HG02678 (cell line): ENCODE measurements around the gene HIGD1A.

Source experiments
- ATAC-seq: cut with Tn5 transposase; IDR thresholded peaks from one replicate; pipeline ENCODE4 v1.9.1; 2021; ENCODE audit warnings: mild to moderate bottlenecking, moderate library complexity; ENCODE audit not compliant: unreplicated experiment

Gene HIGD1A

GRCh38 chr3:42739401-42740158, 64.7 kb downstream of the HIGD1A start:
- ATAC-seq, result no peak

- ATAC-seq, result no peak
These were observed 67.8 kb downstream of the HIGD1A start for GRCh38 chr3:42736531-42736930.

DNA sequence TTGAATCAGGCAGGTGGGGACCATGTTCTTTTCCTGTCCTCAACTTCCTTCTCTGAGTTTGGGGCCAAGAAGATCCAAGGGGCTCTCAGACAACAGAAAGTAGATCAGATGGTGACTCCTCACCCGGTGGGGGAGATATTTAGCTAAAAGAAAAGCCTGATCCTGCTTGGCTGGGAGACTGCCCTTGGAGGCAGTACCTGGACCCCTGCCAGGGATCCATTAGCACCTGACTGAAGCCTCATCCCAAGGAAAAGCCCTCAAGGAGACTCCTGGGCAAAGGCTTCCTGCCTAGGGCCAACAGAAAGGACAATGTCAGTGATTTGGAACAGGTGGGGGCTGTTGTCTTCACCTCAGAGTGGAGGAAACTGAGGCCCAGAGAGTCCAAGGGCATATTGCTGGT, 68.2 kb downstream of the HIGD1A start:
- ATAC-seq, result no peak

GRCh38 chr3:42735615-42736014, 68.7 kb downstream of the HIGD1A start:
- no peak for ATAC-seq

GRCh38 chr3:42735019-42735418, 69.3 kb downstream of the HIGD1A start:
- ATAC-seq, result no peak

- ATAC-seq, result no peak
These were observed 69.9 kb downstream of the HIGD1A start for GRCh38 chr3:42734263-42734860.

DNA sequence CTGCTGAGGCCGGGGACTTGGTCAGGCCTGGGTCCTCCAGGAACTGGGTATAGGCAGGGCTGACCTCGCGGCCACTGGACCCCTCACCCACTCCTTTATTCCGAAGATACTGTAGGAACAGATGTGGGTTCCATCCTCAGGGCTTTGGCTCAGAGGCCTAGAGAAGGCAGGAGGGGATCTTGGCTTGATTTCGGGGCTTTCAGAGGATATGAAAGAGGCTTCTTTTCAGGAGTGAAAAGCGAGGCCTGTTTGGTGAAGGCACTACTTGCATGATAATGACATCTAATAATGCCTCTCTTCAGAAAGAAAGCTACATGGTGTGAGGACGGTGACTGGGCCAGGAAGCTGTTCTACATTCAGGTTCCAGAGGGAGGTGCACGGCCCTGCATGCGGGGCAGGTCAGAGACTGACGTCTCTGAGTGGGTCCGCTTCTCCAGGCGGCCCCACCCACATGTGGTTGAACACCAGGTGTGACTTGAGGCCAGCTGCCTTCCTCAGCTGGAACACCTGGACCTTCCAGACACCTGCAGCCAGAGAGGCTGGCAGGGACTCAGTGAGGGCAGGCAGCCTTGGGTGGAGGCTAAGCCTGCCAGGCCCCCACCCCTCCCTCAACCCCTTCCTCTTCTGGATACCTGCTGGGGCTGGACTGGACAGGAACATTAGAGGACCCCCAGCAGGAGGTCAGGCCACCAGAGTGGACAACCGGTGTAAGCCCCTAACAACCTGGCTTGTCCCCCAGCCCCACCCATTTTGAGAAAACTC, 70.6 kb downstream of the HIGD1A start:
- ATAC-seq, result no peak
